ENCODE data around the gene EHD4. TPM values are rescaled to one million over a fixed set of nuclear protein-coding genes. Genes with fewer than 3 reads are reported as not detected.

Gene EHD4
- total RNA-seq, 1 experiment from 2014 or later = 20.2 TPM

GRCh38 chr15:41858756-41859155 lies 113.6 kb downstream of the EHD4 start:
- BruUV-seq (replicated peaks) = no TSS peak
- intact Hi-C loops (cut with micrococcal nuclease; ENCODE audit: unreplicated experiment) = no loop called here
- H3K36me3 Mint-ChIP-seq (ENCODE audit: insufficient read depth, unreplicated experiment) = no peaks in the 10 kb centered on the region
- no peaks in the 10 kb centered on the region for H3K4me1 Mint-ChIP-seq (ENCODE audit: low read depth, unreplicated experiment)
- no peak overlapping the region for H3K4me3 Mint-ChIP-seq (ENCODE audit: low read depth, unreplicated experiment)
- no peak for TF ChIP-seq CTCF (IDR thresholded peaks at IDR 0.05; ENCODE audit: unreplicated experiment)
- no peak for DNase-seq
- no peaks in the 10 kb centered on the region for H3K9me3 Mint-ChIP-seq (ENCODE audit: low read depth, unreplicated experiment)
- no peak overlapping the region for H3K27ac Mint-ChIP-seq (ENCODE audit: unreplicated experiment)
- CTCF ChIA-PET = no interaction called here
- no peaks in the 10 kb centered on the region for H3K27me3 Mint-ChIP-seq (ENCODE audit: unreplicated experiment)

- CTCF ChIA-PET = interaction anchor here (0.6 kb wide), 1 partner anchor 262 kb away, joined by 4 read pairs; no protein-coding TSS in a partner anchor
- no TSS peak for BruUV-seq (replicated peaks)
Observed at GRCh38 chr15:41857316-41857715, 115.0 kb downstream of the EHD4 start.

GRCh38 chr15:41856716-41857115 lies 115.6 kb downstream of the EHD4 start:
- Mint-ChIP-seq H3K4me1 (ENCODE audit: low read depth, unreplicated experiment) (no peaks in the 10 kb centered on the region), H3K36me3 (ENCODE audit: insufficient read depth, unreplicated experiment) (peaks cover 5% of the 10 kb centered on the region), H3K27me3 (ENCODE audit: unreplicated experiment) (no peaks in the 10 kb centered on the region), H3K4me3 (ENCODE audit: low read depth, unreplicated experiment) (no peak overlapping the region), H3K27ac (ENCODE audit: unreplicated experiment) (no peak overlapping the region), H3K9me3 (ENCODE audit: low read depth, unreplicated experiment) (no peaks in the 10 kb centered on the region)
- CTCF ChIA-PET = no interaction called here
- intact Hi-C loops (cut with micrococcal nuclease; ENCODE audit: unreplicated experiment) = no loop called here
- no peak for DNase-seq
- TF ChIP-seq CTCF (IDR thresholded peaks at IDR 0.05; ENCODE audit: unreplicated experiment) = no peak
- BruUV-seq (replicated peaks) = no TSS peak

More at GRCh38 chr15:41857316-41857715, 115.0 kb downstream of the EHD4 start:
- no peaks in the 10 kb centered on the region for H3K27me3 Mint-ChIP-seq (ENCODE audit: unreplicated experiment)
- H3K9me3 Mint-ChIP-seq (ENCODE audit: low read depth, unreplicated experiment) = no peaks in the 10 kb centered on the region
- intact Hi-C loops (cut with micrococcal nuclease; ENCODE audit: unreplicated experiment) = no loop called here
- no peak for TF ChIP-seq CTCF (IDR thresholded peaks at IDR 0.05; ENCODE audit: unreplicated experiment)
- no peak overlapping the region for H3K4me3 Mint-ChIP-seq (ENCODE audit: low read depth, unreplicated experiment)
- H3K36me3 Mint-ChIP-seq (ENCODE audit: insufficient read depth, unreplicated experiment) = peaks cover 5% of the 10 kb centered on the region
- DNase-seq = no peak
- H3K4me1 Mint-ChIP-seq (ENCODE audit: low read depth, unreplicated experiment) = no peaks in the 10 kb centered on the region
- H3K27ac Mint-ChIP-seq (ENCODE audit: unreplicated experiment) = no peak overlapping the region

- intact Hi-C loops (cut with micrococcal nuclease; ENCODE audit: unreplicated experiment) = no loop called here
- Mint-ChIP-seq H3K36me3 (ENCODE audit: insufficient read depth, unreplicated experiment) (peaks cover 5% of the 10 kb centered on the region), H3K27ac (ENCODE audit: unreplicated experiment) (no peak overlapping the region), H3K4me3 (ENCODE audit: low read depth, unreplicated experiment) (no peak overlapping the region), H3K4me1 (ENCODE audit: low read depth, unreplicated experiment) (no peaks in the 10 kb centered on the region), H3K27me3 (ENCODE audit: unreplicated experiment) (no peaks in the 10 kb centered on the region), H3K9me3 (ENCODE audit: low read depth, unreplicated experiment) (no peaks in the 10 kb centered on the region)
- BruUV-seq (replicated peaks) = no TSS peak
- DNase-seq = no peak
- CTCF ChIA-PET = no interaction called here
- no peak for TF ChIP-seq CTCF (IDR thresholded peaks at IDR 0.05; ENCODE audit: unreplicated experiment)
Observed at GRCh38 chr15:41856262-41856661, 116.1 kb downstream of the EHD4 start.

Measured in Calu3 (cell line).